Germinal center (tissue), 1 donor: ENCODE measurements around the gene MRGPRF.

Source experiments
- DNase-seq: peaks from one replicate; pipeline ENCODE4 v3.0.0; 2012; ENCODE audit warnings: mixed read lengths, low spot score

MRGPRF gene

GRCh38 chr11:69013009-69013951, at the start of gene MRGPRF:
Gene MRGPRF, minus strand, starts transcription at chr11:69013246. Its CDS starts 3,345 bp downstream, at chr11:69009901.
- no peak for DNase-seq

GRCh38 chr11:69062169-69062855, 49.3 kb upstream of the MRGPRF start:
- no peak for DNase-seq

GRCh38 chr11:69061713-69062053, 48.6 kb upstream of the MRGPRF start:
- no peak for DNase-seq

GRCh38 chr11:69060806-69061712, 48.0 kb upstream of the MRGPRF start:
- no peak for DNase-seq

GRCh38 chr11:69059985-69060384, 46.9 kb upstream of the MRGPRF start:
- DNase-seq: no peak

- DNase-seq: no peak
Measured at GRCh38 chr11:69059429-69059828, 46.4 kb upstream of the MRGPRF start.

GRCh38 chr11:69058511-69059270, 45.6 kb upstream of the MRGPRF start:
- no peak for DNase-seq

GRCh38 chr11:69057801-69058200, 44.8 kb upstream of the MRGPRF start:
- no peak for DNase-seq

- no peak for DNase-seq
Measured at GRCh38 chr11:69057236-69057635, 44.2 kb upstream of the MRGPRF start.

- DNase-seq: peak; percentile 84
Measured at GRCh38 chr11:69055598-69056516, 42.8 kb upstream of the MRGPRF start.

GRCh38 chr11:69055212-69055586, 42.2 kb upstream of the MRGPRF start:
- DNase-seq: no peak

GRCh38 chr11:69054397-69055211, 41.6 kb upstream of the MRGPRF start:
- DNase-seq: no peak

- DNase-seq: no peak
Measured at GRCh38 chr11:69053546-69054396, 40.7 kb upstream of the MRGPRF start.

- no peak for DNase-seq
Measured at GRCh38 chr11:69053169-69053477, 40.1 kb upstream of the MRGPRF start.

GRCh38 chr11:69052343-69053168, 39.5 kb upstream of the MRGPRF start:
- DNase-seq: peak; percentile 49

GRCh38 chr11:69051381-69052342, 38.6 kb upstream of the MRGPRF start:
- no peak for DNase-seq
